HG03565 (cell line): ENCODE measurements around the gene CERKL.

ENCODE experiments used
- ATAC-seq: cut with Tn5 transposase; IDR thresholded peaks from one replicate; pipeline ENCODE4 v1.9.1; 2021; ENCODE audit warnings: mild to moderate bottlenecking, moderate library complexity; ENCODE audit not compliant: unreplicated experiment

The CERKL gene

DNA sequence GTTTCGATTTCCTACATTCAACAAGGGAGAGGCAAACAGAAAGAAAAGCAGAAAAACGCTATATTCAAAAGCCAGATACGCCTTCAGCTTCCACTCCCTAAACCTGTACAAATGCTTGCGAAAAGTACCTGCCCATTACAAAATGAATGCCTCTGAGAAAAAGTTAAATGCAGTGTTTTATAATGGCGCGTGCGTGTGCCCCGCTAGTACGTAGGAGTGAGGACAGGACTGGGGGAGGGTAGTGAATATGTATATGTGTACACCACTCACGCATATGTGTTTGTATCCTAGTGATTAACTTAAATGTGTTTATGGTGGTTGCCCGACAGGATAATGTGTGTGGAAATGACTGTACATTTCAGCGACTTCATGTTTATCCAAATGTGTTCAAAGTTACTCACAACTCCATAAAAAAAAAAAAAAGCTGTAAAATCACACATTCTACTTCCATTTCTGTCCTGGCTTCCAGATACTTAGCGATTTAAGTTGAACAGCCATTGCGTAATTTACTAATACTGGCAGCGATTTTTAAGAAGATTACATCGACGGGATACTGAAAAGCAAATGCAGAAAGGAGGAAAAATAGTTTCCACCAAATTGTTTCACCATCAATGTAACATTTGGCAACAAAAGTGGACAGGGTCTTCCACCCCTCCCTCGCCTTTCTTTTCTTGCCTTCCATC is 22.1 kb upstream of the CERKL start:
- ATAC-seq: no peak

DNA sequence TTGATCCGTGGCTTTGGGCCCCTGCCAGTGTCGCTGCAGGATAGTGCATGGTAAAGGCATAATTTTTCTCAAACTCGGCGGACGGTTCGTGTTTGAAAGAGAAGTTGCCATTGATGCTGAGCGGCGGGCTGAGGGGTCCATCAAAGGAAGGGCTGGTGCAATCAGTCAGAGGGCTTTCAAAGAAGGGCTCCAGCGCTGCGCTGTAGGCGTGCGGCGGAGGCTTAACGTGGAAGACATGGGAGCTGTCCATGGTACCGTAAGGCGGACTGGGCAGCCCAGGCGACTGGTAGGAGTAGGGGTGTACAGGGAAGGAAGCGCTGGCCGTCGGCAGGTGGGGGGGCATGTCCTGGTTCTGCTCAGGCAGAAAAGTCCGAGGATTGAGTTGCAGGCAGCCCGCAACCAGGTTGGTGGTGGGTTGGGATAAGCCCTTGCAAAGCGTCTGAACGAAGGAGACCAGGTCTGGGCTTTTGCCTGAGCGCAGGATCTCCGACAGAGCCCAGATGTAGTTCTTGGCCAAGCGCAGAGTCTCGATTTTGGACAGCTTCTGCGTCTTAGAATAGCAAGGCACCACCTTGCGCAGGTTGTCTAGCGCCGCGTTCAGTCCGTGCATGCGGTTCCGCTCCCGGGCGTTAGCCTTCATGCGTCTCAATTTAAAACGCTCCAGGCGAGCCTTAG is 21.1 kb upstream of the CERKL start:
- ATAC-seq: no peak

DNA sequence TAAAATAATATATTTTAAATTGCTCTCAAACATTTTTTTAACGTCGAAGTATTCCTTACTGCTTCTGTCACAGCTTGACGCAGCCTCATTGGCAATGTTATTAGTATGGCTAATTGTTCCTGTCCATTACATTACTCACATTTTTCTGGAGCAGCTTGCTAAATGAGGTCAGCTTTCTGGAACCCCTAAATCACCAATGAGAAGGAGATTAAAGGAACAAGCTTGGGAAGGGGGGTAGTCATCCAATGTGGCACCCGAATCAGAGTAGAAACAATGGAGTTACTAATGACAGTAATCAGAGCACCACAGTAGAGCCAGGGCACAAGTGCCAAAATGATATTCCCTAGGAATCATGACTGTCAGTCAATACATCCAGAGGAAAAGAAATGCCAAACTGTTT is 18.3 kb upstream of the CERKL start:
- ATAC-seq: no peak

DNA sequence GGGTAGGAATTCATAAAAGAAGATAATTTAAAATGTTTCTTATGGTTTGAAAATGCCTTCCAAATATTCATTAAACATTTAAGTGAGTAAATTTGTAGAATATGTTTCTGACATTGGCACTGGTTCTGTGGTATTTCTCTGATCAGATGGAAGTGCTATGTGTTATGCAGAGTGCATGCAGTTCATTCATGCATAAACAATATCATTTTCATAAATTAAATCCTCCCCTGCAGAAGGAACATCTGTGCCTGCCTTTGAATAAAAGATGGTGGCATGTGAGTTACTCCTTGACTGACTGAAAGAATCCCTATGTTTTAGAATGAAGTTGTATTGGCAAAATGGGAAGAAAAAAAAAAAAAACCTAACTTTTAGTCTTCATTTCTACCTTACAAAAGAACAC is 17.6 kb upstream of the CERKL start:
- no peak for ATAC-seq

DNA sequence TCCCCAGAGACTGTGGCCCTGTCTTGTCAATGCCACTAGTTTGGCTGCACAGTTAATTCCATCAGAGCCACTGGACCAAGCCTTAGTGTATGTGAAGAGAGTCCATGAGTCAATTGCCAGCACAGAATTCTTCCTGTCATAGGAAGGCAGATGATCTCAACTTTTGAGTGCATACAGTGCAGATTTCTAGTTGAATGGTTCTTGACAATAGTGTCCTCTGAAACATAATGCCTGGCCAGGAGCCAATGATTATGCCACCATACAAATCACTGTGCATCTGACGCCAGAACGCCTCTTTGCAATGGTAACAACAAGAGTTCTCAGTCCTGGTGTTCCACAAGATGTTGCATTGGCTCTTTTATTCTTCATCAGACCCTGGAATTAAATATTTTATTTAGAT is 16.3 kb upstream of the CERKL start:
- ATAC-seq: no peak

DNA sequence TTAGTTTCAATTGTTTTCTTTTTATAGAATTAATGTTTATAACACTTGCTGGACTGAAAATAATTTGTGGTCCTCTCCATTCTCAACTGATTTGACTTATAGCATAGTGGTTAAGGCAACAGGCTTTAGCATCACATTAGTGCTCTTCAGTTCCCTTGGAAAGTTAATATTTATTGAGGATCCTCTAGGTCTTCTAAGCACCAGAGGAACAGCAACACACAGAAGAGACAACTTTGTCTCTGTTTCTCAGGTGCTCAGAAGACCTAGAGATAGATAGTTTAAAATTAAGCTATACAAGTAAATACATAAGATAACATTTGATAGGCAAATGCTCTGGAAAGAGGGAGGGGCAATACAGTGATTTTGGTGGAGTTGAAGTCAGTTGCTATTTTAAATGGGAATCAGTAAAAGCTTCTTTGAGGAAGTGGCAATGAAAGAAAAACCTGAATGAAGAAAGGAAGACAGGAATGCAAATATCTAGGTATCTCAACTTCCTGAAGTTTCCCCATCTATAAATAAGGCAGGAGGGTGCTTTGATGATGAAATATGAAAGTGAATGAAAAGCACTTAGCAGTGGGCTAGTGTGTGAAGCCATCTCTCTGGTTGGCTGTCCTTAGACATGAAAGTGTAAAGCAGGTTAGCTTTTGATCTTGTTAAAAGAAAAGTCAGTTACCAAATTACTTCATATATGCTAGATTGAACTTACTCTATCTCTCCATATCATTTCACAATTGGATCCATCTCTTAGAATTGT is 15.5 kb upstream of the CERKL start:
- peak; percentile 82 for ATAC-seq

DNA sequence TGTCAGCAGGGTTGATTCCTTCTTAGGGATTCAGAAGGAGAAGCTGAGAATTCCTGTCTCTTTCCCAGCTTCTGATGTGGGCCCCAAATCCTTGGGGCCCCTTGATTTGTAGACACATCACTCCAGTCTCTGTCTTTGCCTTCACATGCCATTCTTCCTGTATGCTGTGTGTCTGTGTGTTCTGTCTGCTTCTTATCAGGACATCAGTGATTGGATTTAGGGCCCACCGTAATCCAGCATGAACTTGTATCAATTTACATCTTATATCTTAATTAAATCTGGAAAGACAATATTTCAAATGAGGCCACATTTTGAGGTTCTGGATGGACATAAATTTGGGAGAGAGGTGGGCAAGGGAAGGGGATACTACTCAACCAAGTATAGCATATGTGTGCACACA is 13.7 kb upstream of the CERKL start:
- no peak for ATAC-seq

DNA sequence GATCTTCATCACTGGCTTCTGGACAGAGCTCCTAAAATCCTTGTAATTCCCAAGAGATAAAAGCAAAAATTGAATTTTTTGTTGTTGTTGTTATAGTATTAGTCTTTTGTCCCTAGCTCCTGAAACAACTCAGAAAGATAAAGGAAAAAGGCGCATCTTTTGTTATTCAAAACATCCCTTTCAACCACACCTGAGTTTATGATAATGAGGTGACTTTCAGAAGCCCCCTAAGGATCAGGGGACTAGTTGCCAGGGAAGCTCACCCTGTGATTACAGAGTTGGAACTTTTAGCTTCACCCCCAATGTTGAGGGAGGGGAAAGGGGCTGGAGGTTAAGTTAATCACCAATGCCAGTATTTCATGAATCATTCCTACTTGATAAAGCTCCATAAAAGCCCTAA is 10.3 kb upstream of the CERKL start:
- ATAC-seq: no peak

DNA sequence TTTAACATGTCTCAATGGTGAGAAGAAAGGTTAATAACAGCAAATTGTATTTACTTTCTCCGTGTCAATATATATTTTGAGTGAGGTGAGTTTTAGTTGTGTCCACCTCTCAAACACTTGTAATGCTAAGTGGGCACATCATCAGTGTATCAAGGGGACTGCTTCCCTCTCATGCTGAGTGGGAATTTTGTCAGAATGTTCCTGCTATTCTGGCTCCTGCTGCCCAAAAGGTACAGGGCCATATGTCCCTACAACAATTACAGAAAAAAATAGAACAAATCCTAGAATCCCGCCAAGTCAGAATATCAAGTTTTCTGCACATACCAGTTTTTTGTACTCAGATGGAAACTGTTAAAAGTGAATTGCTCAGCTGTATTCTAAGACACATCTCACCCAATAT is 5.4 kb upstream of the CERKL start:
- no peak for ATAC-seq

DNA sequence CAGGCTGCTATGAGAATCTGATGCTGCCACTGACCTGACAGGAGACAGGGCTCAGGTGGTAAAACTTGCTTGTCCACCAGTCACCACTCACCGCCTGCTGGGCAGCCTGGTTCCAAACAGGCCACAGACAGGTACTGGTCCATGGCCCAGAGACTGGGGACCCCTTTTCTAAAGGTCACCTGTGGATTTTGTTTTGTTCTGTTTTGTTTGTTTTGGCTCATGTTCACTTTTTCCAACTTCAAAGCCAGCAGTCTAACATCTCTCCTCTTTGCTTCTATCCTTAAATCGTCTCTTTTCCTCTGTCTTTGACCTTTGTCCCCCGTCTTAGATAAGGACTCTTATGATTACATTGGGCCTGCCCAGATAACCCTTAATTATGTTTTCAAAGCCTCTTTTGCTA is 3.3 kb upstream of the CERKL start:
- no peak for ATAC-seq

DNA sequence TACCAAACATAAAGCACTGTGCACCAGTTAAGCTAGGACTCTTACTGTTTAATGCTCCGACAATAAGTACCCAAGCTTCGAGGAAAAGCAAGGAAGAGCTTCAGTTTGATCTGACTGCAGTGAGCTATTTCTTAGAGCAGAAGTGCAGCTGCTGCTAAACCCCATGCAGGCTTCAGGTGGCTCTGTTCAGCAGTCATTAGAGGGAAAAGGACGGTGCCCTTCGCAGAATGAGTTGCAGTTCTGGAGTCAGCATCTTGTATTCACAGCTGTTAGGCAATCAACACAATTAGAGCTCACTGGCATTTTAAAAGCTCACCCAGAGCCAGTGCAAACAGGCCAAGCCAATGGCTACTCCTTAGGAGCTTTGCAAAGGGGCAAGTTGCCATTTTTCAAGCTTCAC is 1.5 kb upstream of the CERKL start:
- no peak for ATAC-seq

DNA sequence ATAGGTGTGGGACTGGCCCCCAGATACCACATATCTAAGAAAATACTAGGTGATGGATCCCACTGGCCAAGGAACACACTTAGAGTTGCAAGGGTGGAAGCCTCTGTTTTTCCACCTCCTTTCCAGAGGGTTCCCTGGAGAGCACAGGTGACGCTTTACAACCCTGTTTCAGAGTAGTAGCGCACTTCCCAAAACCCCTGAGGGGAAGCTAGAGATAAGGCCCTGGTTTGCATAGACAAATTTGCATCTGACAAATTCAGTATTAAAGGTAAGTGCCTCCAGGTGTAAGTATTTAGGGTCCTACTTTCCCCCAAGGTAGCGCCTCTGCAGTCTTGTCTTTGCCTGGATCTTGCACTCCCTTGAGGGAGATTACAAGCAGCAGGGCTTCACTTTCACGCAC is 474 bp upstream of the CERKL start:
- ATAC-seq: no peak

DNA sequence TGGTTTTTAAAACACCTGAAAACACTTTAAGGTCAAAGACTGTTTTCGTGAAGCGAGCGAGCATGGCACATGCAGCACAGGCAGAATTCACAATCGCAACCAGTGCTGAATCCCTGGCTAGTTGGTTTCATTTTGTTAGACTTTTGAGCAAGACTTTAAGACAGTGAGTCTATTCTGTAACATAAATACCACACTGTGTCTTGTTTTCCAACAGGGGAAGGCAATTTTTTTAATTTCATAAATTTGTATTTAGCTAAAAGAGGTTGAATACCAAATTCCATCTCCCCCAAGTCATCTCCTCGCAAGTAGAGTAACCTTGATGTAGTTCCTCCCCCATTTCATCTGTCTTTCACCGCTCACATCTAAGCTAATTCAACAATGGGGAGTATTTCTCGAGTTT is 1.4 kb downstream of the CERKL start:
- no peak for ATAC-seq

DNA sequence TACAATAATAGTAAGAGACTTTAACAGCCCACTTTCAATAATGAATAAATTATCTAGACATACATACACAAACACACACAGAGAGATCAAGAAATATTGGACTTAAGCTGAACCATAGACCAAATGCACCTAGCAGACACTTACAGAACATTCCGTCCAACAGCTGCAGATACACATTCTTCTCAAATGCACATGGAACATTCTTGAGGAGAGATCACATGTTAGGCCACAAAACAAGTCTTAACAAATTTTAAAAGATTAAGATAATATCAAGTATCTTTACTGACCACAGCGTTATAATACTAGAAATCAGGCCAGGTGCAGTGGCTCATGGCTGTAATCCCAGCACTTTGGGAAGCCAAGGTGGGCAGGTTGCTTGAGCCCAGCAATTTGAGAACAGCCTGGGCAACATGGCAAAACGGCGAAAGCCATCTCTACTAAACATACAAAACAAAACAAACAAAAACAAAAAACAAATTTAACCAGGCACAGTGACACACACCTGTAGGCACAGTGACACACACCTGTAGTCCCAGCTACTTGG is 7.4 kb downstream of the CERKL start:
- no peak for ATAC-seq

DNA sequence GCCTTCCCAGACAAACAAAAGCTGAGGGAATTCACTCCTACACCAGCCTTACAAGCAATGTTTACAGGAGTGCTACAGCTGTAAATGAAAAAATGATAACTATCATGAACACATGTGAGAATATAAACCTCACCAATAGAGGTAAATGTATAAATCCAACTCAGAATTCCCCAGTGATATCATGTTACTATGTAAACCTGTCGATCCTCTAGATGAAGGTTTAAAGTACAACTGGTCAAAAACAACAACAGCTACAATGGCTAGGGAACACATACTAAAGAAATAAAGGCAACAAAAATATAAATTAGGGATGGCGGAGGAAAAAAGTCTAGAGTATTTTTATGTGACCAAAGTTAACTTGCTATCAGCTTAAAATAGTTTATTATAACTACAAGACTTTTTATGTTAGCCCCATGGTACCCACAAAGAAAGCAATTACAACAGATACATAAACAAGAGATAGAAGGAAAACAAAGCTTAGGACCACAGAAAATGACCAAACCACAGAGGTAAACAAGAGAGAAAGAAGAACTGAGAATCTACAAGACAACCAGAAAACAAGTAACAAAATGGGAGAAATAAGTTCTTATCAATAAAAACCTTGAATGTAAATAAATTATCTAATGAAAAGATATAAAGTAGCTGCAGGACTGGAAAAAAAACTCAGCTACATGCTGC is 8.3 kb downstream of the CERKL start:
- ATAC-seq: no peak

DNA sequence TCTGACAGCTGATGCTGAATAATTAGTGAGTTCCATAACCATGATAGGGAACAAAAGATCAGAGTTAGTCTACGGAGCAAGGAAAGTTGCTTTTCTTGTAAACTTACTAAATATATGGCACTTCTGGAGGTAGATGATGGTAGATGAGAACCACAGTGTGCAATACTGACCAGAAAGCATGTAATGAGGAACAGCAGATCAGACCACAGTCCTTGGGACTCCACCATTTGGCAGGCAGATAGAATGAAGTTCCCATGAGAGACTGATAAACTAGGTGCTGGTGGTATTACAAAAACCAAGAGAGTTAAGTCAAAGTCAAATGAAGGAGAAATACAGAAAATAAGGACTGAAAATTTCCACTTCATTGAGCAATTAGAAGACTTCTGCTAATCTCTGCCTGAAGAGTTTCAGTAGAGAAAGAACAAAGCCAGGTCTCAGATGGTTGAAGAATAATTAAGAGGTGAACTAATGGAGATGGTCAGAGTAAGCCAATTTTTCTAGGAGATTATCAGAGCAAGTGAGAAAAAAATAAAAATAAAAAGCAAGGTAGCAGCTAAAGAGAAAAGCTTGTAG is 10.4 kb downstream of the CERKL start:
- ATAC-seq: no peak

DNA sequence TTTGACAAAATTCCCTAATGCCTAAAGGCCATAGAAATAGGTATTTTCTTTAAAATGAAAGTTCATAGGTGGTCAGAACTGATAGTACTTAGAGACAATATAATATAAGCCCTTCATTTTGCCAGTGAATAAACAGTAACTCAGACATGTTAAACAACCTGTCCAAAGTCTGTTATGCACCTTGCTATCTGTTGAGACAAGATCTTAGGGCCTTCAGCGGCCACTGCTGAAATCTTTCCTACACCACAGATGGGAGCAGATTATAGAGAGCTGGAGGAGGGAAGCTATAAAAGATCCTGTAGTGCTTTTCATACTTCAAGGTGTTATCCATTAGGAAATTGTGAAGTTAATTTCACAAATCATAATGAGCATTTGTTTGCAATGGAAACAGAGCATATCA is 13.8 kb downstream of the CERKL start:
- no peak for ATAC-seq

DNA sequence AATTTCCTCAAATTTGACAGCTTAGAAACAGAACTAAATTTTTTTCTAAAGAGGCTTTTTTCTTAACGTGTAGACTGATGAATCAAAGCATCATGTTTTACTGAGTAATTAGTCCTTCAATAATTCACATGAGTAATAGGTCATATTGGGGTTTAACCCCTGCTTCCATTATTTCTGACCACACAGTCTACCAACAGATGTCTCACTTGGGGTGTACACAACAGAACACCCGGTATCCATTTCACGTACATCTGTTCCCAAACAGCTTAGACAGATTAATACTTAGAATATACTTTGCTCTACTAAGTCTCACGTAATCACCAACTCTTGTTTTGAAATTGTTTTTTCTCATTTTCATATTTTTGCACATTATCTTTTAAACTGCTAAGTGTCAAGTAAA is 14.8 kb downstream of the CERKL start:
- no peak for ATAC-seq

DNA sequence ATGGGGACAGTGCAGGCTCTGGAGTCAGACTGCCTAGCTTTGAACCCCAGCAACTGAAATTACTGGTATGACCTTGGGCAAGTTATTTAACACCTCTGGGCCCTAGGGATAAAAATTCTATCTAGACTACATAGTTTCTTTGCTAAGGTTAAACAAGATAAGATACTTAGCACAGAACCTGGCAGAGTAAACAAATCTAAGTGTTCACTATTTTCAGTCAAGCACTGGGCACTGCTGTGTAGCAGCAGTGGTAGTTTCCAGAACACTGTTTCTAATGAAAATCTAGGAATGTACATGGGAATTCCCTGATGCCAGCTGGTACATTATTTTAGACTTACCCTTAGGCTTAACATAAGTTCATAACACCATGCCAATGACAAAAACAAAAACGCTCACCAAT is 17.2 kb downstream of the CERKL start:
- no peak for ATAC-seq

DNA sequence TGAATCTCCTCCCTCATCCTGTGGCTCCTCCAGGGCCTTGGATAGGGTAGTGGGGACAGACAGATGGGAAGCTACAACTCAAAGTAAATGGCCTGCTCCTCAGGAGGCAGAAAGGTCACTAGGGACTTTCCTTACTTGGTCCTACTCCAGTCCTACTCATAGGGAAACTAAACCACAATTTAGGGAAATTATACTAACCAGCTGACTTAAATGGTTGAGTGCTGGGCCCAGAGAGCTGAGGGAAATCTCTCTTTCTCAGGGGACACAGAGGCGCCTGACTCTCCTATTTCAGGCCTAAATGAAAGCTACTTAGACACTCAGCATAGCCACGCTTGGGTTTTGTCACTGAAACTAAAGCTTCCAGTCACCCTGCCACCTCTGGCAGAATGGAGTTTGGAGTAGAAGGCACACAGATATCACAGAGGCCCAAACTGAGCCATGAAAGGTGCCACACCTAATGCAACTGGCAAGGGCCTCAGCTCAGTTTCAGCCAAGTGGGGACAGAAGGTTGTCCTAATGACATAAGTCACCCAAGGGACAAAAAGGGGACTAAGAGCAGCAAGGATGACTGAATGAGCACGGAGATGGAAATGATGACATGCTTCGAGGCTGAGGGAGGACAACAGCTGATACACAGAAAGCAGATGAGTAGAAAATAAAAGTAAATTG is 24.0 kb downstream of the CERKL start:
- ATAC-seq: peak; percentile 68
